Pons (tissue), 1 donor: Measurements from ENCODE around the gene GLYATL1.
"Not testable (repeated sequence)": the region's sequence is repeated elsewhere in the genome, so short reads cannot be mapped to it uniquely, and the experiment has no call there.

Experiments used
- DNase-seq: peaks from one replicate; pipeline ENCODE4 v3.0.0-alpha.2; 2016; ENCODE audit warnings: low spot score

Gene GLYATL1

GRCh38 chr11:58998480-58999290 is 59.4 kb downstream of the GLYATL1 start:
- no peak for DNase-seq

DNA sequence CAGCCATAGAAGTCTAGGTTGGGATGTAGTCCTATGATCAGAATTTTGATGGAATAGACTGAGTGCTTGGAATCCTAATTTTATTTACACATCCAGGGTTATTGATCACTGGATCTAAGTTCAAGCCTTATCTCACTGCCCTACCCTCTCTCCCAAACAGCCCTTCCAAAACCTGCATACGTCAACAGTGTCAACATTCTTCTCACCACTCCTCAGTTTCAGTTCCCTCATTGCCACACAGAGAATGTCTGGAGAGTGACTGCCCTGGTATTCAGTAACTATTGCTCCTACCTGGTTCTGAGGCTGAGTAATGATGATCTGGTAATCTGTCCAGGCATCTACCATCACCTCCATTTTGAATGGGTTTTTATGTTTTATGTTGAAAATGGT is 60.0 kb downstream of the GLYATL1 start:
- peak; percentile 36 for DNase-seq

DNA sequence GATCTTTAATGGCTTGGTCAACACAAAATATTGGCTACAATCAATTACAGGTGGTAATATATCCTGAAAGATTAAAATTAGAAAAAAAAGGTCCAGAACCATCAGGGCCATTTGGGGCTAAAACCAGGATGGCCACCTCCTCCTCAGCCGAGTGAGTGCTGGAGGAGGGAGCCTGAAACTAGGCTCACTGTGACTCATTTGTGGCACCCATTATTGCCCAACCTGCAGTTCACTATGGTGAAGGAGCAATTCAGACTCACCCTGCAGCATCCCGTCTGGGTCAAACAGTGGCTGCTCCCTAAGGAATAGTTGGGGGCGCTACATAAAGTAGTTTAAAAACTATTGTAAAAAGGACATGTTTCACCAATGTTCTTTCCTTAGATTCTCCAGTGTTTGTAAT is 60.7 kb downstream of the GLYATL1 start:
- DNase-seq: no peak

DNA sequence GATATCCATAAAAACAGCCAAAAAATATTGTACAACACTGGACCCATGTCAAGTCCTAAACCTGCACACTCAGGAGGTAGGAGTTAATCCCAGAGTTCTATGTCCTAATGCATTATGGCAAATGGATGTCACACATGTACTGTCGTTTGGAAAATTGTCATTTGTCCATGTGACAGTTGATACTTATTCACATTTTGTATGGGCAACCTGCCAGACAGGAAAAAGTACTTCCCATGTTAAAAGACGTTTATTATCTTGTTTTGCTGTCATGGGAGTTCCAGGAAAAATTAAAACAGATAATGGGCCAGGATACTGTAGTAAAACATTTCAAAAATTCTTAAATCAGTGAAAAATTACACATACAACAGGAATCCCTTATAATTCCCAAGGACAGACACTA is 62.7 kb downstream of the GLYATL1 start:
- not testable (repeated sequence) for DNase-seq
